Measurements from ENCODE around the gene ADAT1.

GRCh38 chr16:75552951-75553350, 70.1 kb downstream of the ADAT1 start:
- TF ChIP-seq, protein P1, sequence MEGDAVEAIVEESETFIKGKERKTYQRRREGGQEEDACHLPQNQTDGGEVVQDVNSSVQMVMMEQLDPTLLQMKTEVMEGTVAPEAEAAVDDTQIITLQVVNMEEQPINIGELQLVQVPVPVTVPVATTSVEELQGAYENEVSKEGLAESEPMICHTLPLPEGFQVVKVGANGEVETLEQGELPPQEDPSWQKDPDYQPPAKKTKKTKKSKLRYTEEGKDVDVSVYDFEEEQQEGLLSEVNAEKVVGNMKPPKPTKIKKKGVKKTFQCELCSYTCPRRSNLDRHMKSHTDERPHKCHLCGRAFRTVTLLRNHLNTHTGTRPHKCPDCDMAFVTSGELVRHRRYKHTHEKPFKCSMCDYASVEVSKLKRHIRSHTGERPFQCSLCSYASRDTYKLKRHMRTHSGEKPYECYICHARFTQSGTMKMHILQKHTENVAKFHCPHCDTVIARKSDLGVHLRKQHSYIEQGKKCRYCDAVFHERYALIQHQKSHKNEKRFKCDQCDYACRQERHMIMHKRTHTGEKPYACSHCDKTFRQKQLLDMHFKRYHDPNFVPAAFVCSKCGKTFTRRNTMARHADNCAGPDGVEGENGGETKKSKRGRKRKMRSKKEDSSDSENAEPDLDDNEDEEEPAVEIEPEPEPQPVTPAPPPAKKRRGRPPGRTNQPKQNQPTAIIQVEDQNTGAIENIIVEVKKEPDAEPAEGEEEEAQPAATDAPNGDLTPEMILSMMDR (IDR thresholded peaks at IDR 0.05; ENCODE audit: borderline replicate concordance, extremely low read depth, low read length, poor library complexity, severe bottlenecking), result no peak
- TF ChIP-seq EZH2 (IDR thresholded peaks at IDR 0.05; ENCODE audit: borderline replicate concordance, low read depth, low read length, severe bottlenecking), result no peak

All from DND-41 (cell line).